GM23248 (cell line): ENCODE data around the gene MT1B.

ENCODE experiments used
- EZH2 ChIP-seq: fragments of 200-600 bp; sonication (generic); IDR thresholded peaks from 2 replicates; pipeline ENCODE4 v1.6.1; 2018; ENCODE audit warnings: antibody characterized with exemption, mild to moderate bottlenecking; ENCODE audit not compliant: insufficient read depth, poor library complexity, severe bottlenecking
- EZH2phosphoT487 ChIP-seq: fragments of 200-600 bp; sonication (generic); IDR thresholded peaks from 2 replicates; pipeline ENCODE4 v1.6.1; 2018; ENCODE audit warnings: antibody characterized with exemption, moderate library complexity, mild to moderate bottlenecking, low read depth; ENCODE audit not compliant: insufficient read depth

GRCh38 chr16:56604966-56605365 lies 46.7 kb upstream of the MT1B start:
- no peak for TF ChIP-seq EZH2
- no peak for TF ChIP-seq EZH2phosphoT487
